Fibroblast of skin of scalp (primary cell): Measurements from ENCODE around the gene POLE2.
"Not testable (repeated sequence)": the region's sequence is repeated elsewhere in the genome, so short reads cannot be mapped to it uniquely, and the experiment has no call there.

Source experiments
- DNase-seq: peaks from one replicate; pipeline ENCODE4 v3.0.0-alpha.2; 2013

POLE2 gene

GRCh38 chr14:49619273-49619672, 68.7 kb downstream of the POLE2 start:
- not testable (repeated sequence) for DNase-seq

- no peak for DNase-seq
These were observed 70.0 kb downstream of the POLE2 start for GRCh38 chr14:49617852-49618519.

- DNase-seq = no peak
These were observed 72.2 kb downstream of the POLE2 start for GRCh38 chr14:49615776-49616175.

- DNase-seq = peak; percentile 41
These were observed 73.8 kb downstream of the POLE2 start for GRCh38 chr14:49614196-49614595.

- DNase-seq = no peak
These were observed 75.3 kb downstream of the POLE2 start for GRCh38 chr14:49612671-49613070.

- peak; percentile 15 for DNase-seq
These were observed 75.8 kb downstream of the POLE2 start for GRCh38 chr14:49612251-49612650.

GRCh38 chr14:49607583-49607982, 80.4 kb downstream of the POLE2 start:
- no peak for DNase-seq

GRCh38 chr14:49598485-49599300, 89.3 kb downstream of the POLE2 start, which contains the start of gene LRR1:
LRR1 (plus strand) TSS chr14:49598940; CDS start chr14:49599021, 81 bp downstream.
- peak; percentile 79 for DNase-seq

- DNase-seq = no peak
These were observed 89.9 kb downstream of the POLE2 start for GRCh38 chr14:49598189-49598484.

GRCh38 chr14:49594347-49595091, 93.5 kb downstream of the POLE2 start:
- DNase-seq = no peak
